ENCODE measurements around the gene SIT1.
A peak's percentile ranks its signal among the peaks of the same experiment; 100 is the strongest.
"Not testable (repeated sequence)": the region's sequence is repeated elsewhere in the genome, so short reads cannot be mapped to it uniquely, and the experiment has no call there.

The SIT1 gene

GRCh38 chr9:35659340-35659739 is 8.6 kb upstream of the SIT1 start:
- no peak for DNase-seq (ENCODE audit: low spot score)

- DNase-seq (ENCODE audit: low spot score) = no peak
Observed at GRCh38 chr9:35658968-35659220, 8.2 kb upstream of the SIT1 start.

GRCh38 chr9:35658137-35658967 is 7.6 kb upstream of the SIT1 start, which contains the start of gene CCDC107:
Gene CCDC107, plus strand, starts transcription at chr9:35658292. Its CDS starts 88 bp downstream, at chr9:35658380.
- DNase-seq (ENCODE audit: low spot score) = peak; percentile 99

- DNase-seq (ENCODE audit: low spot score) = peak; percentile 90
Observed at GRCh38 chr9:35657546-35658136, 6.9 kb upstream of the SIT1 start, which contains the start of gene RMRP. Gene RMRP, minus strand, starts transcription at chr9:35658019.

GRCh38 chr9:35656831-35657545 is 6.3 kb upstream of the SIT1 start:
- peak; percentile 53 for DNase-seq (ENCODE audit: low spot score)

- no peak for DNase-seq (ENCODE audit: low spot score)
Observed at GRCh38 chr9:35656348-35656747, 5.6 kb upstream of the SIT1 start.

- DNase-seq (ENCODE audit: low spot score) = no peak
Observed at GRCh38 chr9:35653611-35654010, 2.9 kb upstream of the SIT1 start.

- DNase-seq (ENCODE audit: low spot score) = no peak
Observed at GRCh38 chr9:35652829-35653209, 2.1 kb upstream of the SIT1 start.

GRCh38 chr9:35651956-35652828 is 1.5 kb upstream of the SIT1 start:
- DNase-seq (ENCODE audit: low spot score) = no peak

- DNase-seq (ENCODE audit: low spot score) = no peak
Observed at GRCh38 chr9:35649431-35650340, 1.0 kb downstream of the SIT1 start.

GRCh38 chr9:35646533-35647265 is 4.0 kb downstream of the SIT1 start:
- DNase-seq (ENCODE audit: low spot score) = peak; percentile 97

- DNase-seq (ENCODE audit: low spot score) = peak; percentile 41
Observed at GRCh38 chr9:35646153-35646532, 4.6 kb downstream of the SIT1 start.

GRCh38 chr9:35645736-35646135 is 5.0 kb downstream of the SIT1 start:
- DNase-seq (ENCODE audit: low spot score) = not testable (repeated sequence)

- DNase-seq (ENCODE audit: low spot score) = no peak
Observed at GRCh38 chr9:35643046-35643445, 7.7 kb downstream of the SIT1 start.

GRCh38 chr9:35641478-35641877 is 9.3 kb downstream of the SIT1 start:
- DNase-seq (ENCODE audit: low spot score) = not testable (repeated sequence)

GRCh38 chr9:35640431-35640830 is 10.3 kb downstream of the SIT1 start:
- not testable (repeated sequence) for DNase-seq (ENCODE audit: low spot score)

GRCh38 chr9:35639631-35640030 is 11.1 kb downstream of the SIT1 start:
- DNase-seq (ENCODE audit: low spot score) = no peak

GRCh38 chr9:35639225-35639624 is 11.5 kb downstream of the SIT1 start:
- not testable (repeated sequence) for DNase-seq (ENCODE audit: low spot score)

- not testable (repeated sequence) for DNase-seq (ENCODE audit: low spot score)
Observed at GRCh38 chr9:35638751-35639150, 12.0 kb downstream of the SIT1 start.

GRCh38 chr9:35637427-35637955 is 13.2 kb downstream of the SIT1 start:
- DNase-seq (ENCODE audit: low spot score) = not testable (repeated sequence)

All from D341Med (cell line).